Gastrocnemius medialis (tissue), 4 donors: Measurements from ENCODE around the gene BHLHA15. TPM values are rescaled to one million over a fixed set of nuclear protein-coding genes. Genes with fewer than 3 reads are reported as not detected.

Source experiments
- ATAC-seq, 2 donors: fragments of 150-250 bp; one replicate each; pipeline ENCODE4 v1.9.1; 2016
- DNase-seq, 2 donors: peaks; one replicate each; pipeline ENCODE4 v3.0.0-alpha.2; 2019
- H3K27ac ChIP-seq, 4 donors: fragments of 200-600 bp; sonication (generic); 1 replicate in 1 of 4; 2 replicates in 3 of 4; pipeline ENCODE4 v1.5.1; 2016 to 2018; ENCODE audit warnings: mild to moderate bottlenecking in 2 of 4, moderate library complexity in 1 of 4
- H3K27me3 ChIP-seq, 3 donors: fragments of 200-600 bp; sonication (generic) in 2 of 3; 1 replicate in 1 of 3; 2 replicates in 2 of 3; pipeline versions ENCODE4 v1.5.1 to v1.6.0; 2016 to 2019; ENCODE audit warnings: mild to moderate bottlenecking in 1 of 3, moderate library complexity in 1 of 3
- H3K36me3 ChIP-seq, 2 donors: fragments of 200-600 bp; sonication (generic) in 1 of 2; one replicate each; pipeline ENCODE4 v1.5.1; 2017 to 2018
- H3K4me1 ChIP-seq, 2 donors: fragments of 200-600 bp; sonication (generic) in 1 of 2; one replicate each; pipeline ENCODE4 v1.5.1; 2016 to 2017; ENCODE audit warnings: mild to moderate bottlenecking in 2 of 2
- H3K4me3 ChIP-seq, 4 donors: fragments of 200-600 bp; sonication (generic) in 3 of 4; 1 replicate in 1 of 4; 2 replicates in 3 of 4; pipeline ENCODE4 v1.5.1; 2016 to 2019; ENCODE audit warnings: mild to moderate bottlenecking in 2 of 4
- H3K9me3 ChIP-seq, 3 donors: fragments of 200-600 bp; sonication (generic) in 2 of 3; 1 replicate in 1 of 3; 2 replicates in 2 of 3; pipeline ENCODE4 v1.5.1; 2016 to 2019
- POLR2A ChIP-seq, 2 donors: fragments of 450-650 bp; IDR thresholded peaks; one replicate each; pipeline ENCODE4 v1.6.1; 2017; ENCODE audit warnings: antibody characterized with exemption in 2 of 2, mild to moderate bottlenecking in 2 of 2, moderate library complexity in 2 of 2
- in situ Hi-C, 4 donors: fragments of 200-750 bp; cut with MboI; loops; one replicate each; pipeline versions ENCODE4 v1.15.0 to v1.8.0; 2017; ENCODE audit warnings: low sequenced_read_pairs in 4 of 4
- intact Hi-C: fragments of 100-400 bp; cut with DNase I; formaldehyde crosslinking; loops from one replicate; pipeline ENCODE4 v1.15.1; 2023; ENCODE audit warnings: low total_unique reads
- total RNA-seq, 4 donors: library from RNA; depleted of rRNA; stranded (reverse); fragments of >200 nt; gene quantifications; one replicate each; pipeline versions ENCODE4 v1.1.0 to v1.2.3, GENCODE V29; 2016
- TF ChIP-seq, protein P1 (sequence below), 5 experiments: fragments of 450-650 bp in 3 of 5; fragments of 200-600 bp in 2 of 5; sonication (generic) in 2 of 5; IDR thresholded peaks in 4 of 5; conservative IDR thresholded peaks in 1 of 5; 1 replicate in 4 of 5; 2 replicates in 1 of 5; pipeline ENCODE4 v1.5.1; 2016 to 2019; ENCODE audit warnings: antibody characterized with exemption in 5 of 5, mild to moderate bottlenecking in 3 of 5, moderate library complexity in 3 of 5

The BHLHA15 gene
- total RNA-seq, 4 donors from 2014 or later: 1.6 to 2.1 (median 1.8) TPM; not detected in 1

- DNase-seq (no peak), ATAC-seq (no peak)
- Histone ChIP-seq H3K4me1 (no peaks in the 10 kb centered on the region), H3K27me3 (no peaks in the 10 kb centered on the region), H3K27ac (no peak overlapping the region), H3K9me3 (no peaks in the 10 kb centered on the region), H3K4me3 (no peak overlapping the region), H3K36me3 (peaks cover 0 to 48% of the 10 kb centered on the region in 2 donors)
- no peak for TF ChIP-seq POLR2A (IDR thresholded peaks at IDR 0.05)
- TF ChIP-seq, protein P1, sequence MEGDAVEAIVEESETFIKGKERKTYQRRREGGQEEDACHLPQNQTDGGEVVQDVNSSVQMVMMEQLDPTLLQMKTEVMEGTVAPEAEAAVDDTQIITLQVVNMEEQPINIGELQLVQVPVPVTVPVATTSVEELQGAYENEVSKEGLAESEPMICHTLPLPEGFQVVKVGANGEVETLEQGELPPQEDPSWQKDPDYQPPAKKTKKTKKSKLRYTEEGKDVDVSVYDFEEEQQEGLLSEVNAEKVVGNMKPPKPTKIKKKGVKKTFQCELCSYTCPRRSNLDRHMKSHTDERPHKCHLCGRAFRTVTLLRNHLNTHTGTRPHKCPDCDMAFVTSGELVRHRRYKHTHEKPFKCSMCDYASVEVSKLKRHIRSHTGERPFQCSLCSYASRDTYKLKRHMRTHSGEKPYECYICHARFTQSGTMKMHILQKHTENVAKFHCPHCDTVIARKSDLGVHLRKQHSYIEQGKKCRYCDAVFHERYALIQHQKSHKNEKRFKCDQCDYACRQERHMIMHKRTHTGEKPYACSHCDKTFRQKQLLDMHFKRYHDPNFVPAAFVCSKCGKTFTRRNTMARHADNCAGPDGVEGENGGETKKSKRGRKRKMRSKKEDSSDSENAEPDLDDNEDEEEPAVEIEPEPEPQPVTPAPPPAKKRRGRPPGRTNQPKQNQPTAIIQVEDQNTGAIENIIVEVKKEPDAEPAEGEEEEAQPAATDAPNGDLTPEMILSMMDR (IDR thresholded peaks at IDR 0.05 in 4 of 5, conservative IDR thresholded peaks at IDR 0.05 in 1 of 5): no peak
- in situ Hi-C loops: loop anchor here in 1 of 4 donors (25.0 kb wide), 1 partner anchor 124 kb away; the partner anchor contains the start of gene LMTK2
- intact Hi-C loops: no loop called here
Measured at GRCh38 chr7:98235901-98236300, 24.7 kb downstream of the BHLHA15 start.

- no peak overlapping the region for H3K4me3 ChIP-seq
- H3K4me1 ChIP-seq: no peaks in the 10 kb centered on the region
- in situ Hi-C loops (loop anchor here in 1 of 4 donors (25.0 kb wide), 1 partner anchor 124 kb away; the partner anchor contains the start of gene LMTK2), intact Hi-C loops (no loop called here)
- no peak for ATAC-seq
- no peaks in the 10 kb centered on the region for H3K9me3 ChIP-seq
- TF ChIP-seq, protein P1 (IDR thresholded peaks at IDR 0.05 in 4 of 5, conservative IDR thresholded peaks at IDR 0.05 in 1 of 5): no peak
- no peak for TF ChIP-seq POLR2A (IDR thresholded peaks at IDR 0.05)
- H3K36me3 ChIP-seq: peaks cover 0 to 48% of the 10 kb centered on the region in 2 donors
- H3K27me3 ChIP-seq: no peaks in the 10 kb centered on the region
- no peak for DNase-seq
- H3K27ac ChIP-seq: no peak overlapping the region
Measured at GRCh38 chr7:98236355-98237185, 25.3 kb downstream of the BHLHA15 start.

DNA sequence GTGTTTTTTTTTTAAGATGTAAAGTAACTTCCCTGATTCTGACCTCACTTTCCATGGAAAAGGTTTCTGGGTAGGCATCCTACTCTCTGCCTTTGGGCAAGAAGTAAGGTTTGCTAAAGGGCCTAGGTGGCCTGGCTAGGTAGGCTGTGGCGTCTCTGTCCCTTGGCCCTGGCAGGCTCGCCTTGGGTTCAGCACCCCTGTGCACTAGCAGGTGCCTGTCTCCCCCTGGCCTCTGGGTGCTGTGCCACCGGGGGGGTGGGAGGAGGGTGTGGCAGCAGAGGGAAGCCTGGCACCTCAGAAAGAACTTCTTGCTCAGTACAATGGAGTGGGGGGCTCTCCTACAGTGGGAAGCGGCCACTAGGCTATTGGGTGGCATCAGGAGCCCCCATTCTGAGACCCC, 26.8 kb downstream of the BHLHA15 start:
- intact Hi-C loops: no loop called here
- DNase-seq (no peak), ATAC-seq (no peak)
- H3K9me3 ChIP-seq: no peaks in the 10 kb centered on the region
- H3K27me3 ChIP-seq: no peaks in the 10 kb centered on the region
- peaks cover 0 to 39% of the 10 kb centered on the region in 2 donors for H3K36me3 ChIP-seq
- no peak overlapping the region for H3K27ac ChIP-seq
- in situ Hi-C loops: loop anchor here in 1 of 4 donors (25.0 kb wide), 1 partner anchor 126 kb away; the partner anchor contains the start of gene LMTK2
- H3K4me3 ChIP-seq: no peak overlapping the region
- TF ChIP-seq, protein P1 (IDR thresholded peaks at IDR 0.05 in 4 of 5, conservative IDR thresholded peaks at IDR 0.05 in 1 of 5): no peak
- TF ChIP-seq POLR2A (IDR thresholded peaks at IDR 0.05): no peak
- no peaks in the 10 kb centered on the region for H3K4me1 ChIP-seq

DNA sequence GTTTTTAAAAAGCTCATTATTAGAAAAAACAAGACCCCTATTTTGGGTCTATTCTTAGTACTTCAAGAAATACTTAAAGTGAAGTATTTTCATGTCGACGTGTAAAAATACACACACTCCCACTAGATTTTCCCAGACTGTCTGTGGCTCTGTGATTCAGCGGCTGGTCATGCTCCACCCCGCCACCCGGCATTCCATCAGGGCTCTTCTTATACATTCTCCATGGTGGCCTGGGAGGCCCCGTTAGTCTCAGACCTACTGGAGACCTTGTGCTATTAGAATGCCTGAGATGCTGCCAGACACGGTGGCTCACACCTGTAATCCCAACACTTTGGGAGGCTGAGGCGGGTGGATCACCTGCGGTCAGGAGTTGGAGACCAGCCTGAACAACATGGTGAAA, 27.7 kb downstream of the BHLHA15 start:
- TF ChIP-seq, protein P1 (IDR thresholded peaks at IDR 0.05 in 4 of 5, conservative IDR thresholded peaks at IDR 0.05 in 1 of 5): no peak
- no peak for TF ChIP-seq POLR2A (IDR thresholded peaks at IDR 0.05)
- ATAC-seq (no peak), DNase-seq (no peak)
- Histone ChIP-seq H3K36me3 (peaks cover 0 to 39% of the 10 kb centered on the region in 2 donors), H3K27me3 (no peaks in the 10 kb centered on the region), H3K4me1 (no peaks in the 10 kb centered on the region), H3K9me3 (no peaks in the 10 kb centered on the region), H3K27ac (no peak overlapping the region), H3K4me3 (no peak overlapping the region)
- intact Hi-C loops: no loop called here
- in situ Hi-C loops: loop anchor here in 1 of 4 donors (25.0 kb wide), 1 partner anchor 127 kb away; the partner anchor contains the start of gene LMTK2
